NCI-H774 (cell line): Measurements from ENCODE around the gene HBEGF.

Source experiments
- DNase-seq: peaks from one replicate; lab custom pipeline; 2025; lab: John Stamatoyannopoulos, UW

The HBEGF gene

DNA sequence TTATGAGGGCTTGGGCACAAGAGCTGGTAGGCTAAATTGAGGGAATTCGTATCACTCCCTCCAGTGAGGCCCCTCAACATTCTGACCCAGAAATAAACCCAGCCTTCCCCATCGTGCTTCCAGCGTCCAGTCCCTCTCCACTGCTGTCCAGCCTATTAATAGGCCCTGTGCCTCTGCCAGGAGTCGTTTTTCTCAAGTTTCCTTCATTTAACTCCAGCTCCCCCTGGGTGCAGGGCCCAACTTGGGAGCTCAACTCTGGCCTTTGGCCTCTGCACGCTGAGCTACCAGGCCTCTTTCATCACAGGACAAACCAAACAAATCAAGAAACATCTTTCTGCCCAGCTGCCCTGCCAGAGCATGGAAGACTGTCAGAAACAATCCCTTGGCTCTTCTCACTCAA, 10.0 kb downstream of the HBEGF start:
- no peak for DNase-seq

DNA sequence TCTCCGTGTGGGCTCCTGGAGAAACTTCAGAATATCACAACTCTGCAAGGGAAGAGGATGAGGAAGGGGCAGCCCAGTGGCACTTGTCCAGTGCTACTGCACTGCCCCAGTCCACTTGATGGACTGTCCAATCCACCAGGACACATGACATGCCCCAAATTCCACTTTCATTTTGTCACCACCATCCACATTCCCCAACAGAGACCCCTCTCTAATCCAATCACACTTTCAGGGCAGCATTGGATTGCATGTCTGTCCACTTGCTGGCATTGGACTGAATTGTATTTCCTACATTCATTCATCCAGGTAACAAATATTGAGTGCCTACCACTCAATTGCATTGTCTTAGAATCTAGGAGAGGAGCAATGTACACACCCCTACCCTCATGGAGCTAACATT, 14.8 kb downstream of the HBEGF start:
- DNase-seq = no peak

DNA sequence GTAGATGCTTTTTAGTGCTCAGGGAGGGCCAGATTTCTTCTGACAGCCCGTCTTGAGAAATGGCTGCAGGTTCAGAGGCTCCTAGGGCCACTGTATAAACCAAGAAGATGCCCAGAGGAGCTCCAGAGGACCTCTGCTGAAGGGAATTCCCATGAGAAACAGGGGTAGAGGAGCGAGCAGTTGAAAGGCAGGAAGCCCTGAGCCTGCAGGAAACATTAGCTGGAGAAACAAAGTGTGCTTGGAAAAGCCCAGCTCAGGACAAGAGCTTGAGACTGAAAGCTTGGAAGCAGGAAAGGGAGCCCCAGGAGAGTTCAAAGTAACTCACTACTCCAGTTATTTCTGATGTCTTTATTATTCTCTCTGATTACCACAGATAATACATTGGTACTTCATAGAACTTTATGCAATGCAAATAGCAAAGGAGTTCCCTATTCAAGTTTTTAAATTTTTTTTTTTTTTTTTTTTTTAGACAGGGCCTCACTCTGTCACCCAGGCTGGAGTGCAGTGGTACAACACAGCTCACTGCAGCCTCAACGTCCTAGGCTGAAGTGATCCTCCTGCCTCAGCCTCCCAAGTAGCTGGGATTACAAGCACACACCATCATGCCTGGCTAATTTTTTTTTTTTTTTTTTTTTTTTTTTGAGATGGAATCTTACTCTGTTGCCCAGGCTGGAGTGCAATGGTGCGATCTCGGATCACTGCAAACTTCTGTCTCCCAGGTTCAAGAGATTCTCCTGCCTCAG, 16.5 kb downstream of the HBEGF start:
- DNase-seq = no peak

DNA sequence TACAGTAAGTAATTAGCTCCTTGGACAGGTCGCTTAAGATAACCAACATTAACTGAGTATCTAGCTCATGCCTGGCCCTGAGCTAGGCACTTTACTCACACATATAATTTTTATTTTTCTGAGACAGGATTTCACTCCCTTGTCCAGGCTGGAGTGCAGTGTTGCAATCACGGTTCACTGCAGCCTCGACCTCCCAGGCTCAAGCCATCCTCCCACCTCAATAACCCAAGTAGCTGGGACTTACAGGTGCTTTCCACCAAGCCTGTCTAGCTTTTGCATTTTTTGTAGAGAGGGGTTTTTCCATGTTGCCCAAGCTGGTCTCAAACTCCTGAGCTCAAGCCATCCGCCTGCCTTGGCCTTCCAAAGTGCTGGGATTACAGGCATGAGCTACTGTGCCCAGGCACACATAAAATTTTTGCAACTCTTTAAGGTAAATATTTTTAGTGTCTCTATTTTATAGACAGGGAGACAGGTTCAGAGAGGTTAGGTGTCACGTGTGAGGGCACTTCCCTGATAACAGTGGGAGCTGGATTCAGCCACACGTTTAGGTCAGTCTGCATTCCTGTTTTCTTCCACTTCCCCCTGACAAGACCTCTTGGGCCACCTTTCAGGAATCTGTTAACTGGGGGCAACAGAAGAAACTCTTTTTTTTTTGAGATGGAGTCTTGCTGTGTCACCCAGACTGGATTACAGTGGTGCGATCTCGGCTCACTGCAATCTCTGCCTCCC, 18.2 kb downstream of the HBEGF start:
- DNase-seq = no peak

DNA sequence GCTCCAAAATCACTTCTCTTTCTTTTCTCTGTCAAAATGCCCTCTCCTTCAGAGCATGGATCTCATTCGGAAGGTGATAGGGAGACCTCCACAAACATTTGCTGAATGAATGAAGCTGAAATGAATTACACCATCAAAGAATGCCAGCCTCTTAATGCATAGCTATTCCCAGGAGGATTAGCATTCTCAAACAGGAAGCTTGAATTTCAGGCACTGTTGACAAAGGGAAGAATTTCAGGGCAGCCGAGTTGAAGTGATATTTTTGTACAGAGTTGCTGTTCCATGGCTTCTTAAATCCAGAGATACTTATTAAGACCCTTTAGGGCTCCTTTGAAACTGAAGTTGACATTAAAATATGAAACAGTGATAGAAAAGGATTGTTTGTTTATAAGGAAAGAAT, 18.8 kb downstream of the HBEGF start:
- no peak for DNase-seq

DNA sequence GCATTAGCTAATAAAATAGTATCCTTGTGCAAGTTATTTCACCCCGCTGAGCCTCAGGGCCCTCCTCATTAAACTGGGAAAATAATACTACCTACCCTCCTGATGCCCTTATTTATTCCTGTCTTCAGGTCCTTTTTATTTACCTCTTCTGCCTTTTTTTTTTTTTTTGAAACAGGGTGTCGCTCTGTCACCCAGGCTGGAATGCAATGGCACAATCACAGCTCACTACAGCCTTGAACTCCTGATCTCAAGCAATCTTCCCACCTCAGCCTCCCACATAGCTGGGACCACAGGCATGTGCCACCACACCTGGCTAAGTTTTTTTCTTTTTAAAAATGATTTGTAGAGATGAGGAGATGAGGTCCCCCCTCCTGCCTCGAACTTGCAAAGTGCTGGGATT, 20.9 kb downstream of the HBEGF start:
- DNase-seq = no peak

DNA sequence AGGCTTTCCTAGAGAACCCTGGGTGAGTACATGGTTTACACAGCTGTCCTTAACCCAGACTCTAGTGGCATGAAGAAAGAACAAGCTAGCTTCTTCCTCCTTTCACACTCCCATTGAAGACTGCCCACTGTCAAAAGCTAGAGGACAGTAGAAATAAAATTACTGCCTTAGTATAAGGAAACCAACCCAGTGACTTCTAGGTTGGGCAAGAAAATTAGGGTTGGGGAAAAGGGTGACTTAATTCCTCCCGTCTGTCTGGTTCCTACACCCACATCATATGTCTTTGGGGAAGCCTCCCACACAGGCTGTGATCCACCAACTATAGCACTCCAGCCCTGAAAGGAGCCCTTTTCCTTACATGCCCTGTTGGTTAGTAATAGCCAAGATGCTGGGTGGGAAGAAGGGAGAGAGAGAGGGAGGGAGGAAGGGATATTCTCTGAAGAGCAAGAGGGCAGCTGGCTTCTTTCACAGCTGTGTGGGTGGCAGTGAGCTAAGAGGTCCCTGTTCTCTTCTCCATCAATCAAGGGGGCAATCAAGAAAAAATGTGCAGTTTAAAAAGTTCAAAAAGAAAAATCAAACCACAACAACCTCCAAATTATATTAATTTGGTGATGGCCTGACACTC, 21.7 kb downstream of the HBEGF start:
- DNase-seq = no peak

DNA sequence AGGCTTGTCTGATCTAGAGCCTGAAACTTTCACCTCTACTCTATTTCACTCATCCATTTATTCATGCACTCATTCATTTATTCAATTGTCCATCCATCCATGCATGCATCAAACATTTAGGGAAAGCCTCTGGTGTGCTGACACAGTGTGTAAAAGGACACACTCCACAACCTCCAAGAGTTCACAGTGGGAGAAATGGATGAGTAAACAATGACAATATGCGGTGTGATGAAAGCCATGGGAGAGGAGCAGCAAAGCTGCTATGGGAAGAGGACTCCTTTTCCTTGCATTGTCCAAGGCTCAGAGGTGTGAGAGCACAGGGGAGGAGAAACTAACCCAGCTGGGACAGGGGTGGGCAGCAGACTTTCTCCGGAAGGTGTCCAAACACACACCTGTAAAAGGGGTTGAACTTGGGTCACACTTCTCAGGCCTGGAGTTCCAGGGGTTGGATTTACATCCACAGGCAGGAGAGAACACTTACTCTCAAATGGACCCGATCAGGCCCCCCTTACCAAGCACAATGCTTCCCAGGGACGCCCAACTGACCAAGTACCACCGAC, 22.3 kb downstream of the HBEGF start:
- no peak for DNase-seq

DNA sequence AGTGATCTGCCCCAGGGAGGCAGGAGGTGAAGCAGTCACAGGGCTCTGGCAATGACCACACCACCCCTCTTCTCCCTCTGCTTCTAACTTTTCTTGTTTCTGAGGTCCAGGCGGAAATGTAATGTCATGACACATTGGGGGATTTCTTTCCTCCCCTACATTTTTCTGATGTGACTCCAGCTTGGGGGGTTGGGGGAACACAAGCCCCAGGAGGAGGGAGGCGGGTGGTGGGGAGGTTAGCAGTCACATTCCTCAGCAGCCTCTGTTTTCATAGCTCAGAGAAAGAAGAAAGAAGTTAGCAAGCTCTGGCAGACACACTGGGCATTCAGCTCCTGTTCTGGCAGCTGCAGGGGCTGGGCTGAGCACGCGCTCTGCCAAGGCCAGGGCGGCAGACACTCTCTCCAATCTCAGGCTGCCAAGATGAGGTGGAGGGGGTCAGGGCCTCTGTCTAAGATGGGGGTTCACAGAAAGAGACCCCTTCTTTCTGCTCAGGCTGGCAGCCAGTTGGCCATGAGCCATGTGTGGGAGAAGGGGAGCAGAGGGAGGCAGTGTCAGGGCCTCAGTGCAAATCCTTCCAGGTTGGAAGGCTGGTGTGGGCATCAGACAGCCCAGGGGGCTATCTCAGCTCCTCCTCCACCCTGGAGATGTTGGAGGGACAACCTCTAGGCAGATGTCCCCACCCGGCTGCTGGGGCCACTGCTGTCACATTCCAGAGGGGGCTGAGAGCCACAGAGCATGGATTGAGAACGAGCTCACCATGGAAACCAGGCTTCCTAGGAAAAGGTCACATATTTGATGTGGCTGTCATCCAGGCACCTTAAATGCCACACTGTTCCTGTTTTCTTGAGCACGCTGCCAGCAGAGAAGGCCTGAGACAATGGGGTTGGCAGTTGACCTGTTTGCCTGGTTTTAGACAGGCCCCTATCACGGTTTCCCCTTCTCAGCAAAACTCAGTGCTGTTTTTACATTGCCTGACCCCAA, 23.4 kb downstream of the HBEGF start:
- DNase-seq = peak; percentile 9

DNA sequence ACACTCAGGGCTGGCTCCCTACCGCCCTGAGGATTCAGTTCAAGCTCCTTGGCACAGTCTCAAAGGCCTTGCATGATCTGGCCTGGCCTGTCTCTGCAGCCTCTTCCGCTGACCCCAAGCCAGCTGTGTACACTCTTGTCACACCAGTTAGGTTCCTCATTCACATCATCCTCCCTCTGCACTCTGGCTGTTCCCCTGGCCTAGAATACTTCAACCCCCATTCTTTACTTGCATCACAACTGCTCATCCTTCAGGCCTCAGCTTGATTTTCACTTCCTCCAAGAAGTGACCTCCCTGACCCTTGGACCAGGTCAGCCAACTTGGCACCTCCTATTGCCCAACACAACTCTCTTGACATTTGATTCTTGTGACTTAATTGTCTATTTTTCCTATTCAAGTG, 24.6 kb downstream of the HBEGF start:
- no peak for DNase-seq

DNA sequence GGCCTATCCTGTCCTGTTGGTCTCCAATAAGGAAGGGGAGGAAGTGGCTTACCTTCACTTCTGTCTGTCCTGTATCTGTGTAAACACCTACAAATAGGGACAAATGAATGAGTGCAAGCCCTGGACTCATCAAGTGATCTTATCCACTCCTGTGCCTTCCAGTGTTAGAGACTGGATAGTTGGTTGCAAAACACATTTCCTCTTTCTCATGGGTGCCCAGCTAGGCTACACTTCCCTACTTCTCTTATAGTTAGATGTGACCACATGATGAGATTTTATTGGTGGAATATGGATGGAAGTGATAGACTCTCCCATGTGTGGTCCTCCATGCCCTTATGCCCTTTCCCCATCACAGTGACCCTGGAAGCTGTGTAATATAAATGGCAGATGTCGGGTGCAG, 26.6 kb downstream of the HBEGF start:
- no peak for DNase-seq

DNA sequence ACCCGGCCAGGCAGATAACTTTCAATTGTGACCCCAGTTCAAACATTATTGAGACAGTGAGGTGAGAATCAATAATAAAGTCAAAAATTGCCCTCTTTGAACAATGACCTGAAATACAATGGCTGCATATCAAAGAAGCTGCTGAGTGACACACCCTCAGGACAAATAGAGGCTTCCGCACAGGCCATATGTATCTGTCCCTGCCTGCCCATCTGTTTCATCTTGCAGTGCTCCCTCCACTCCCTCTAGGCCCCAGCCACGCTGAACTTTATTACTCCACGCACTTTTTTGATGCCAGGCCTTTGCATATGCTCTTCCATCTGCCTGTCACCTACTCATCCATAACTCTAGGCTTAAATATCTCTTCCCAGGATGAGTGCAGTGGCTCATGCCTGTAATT, 27.6 kb downstream of the HBEGF start:
- no peak for DNase-seq

DNA sequence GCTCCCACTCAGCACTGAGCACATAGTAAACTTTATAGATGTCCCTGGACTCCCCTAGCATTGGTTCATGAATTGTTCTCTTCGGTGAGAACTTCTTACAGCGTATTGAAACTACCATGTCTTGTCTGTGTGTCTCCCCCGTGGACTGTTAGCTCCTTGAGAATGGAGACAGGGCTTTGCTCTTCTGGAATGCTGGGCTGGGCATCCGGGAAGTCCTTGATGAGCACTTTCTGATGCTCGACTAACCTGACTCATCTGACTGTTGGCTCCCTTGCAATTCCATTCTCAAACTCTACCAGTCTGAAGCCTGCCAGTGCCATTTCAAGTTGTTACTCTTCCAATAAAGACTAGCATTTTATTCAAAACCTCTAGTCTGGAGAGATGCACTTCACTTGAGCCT, 28.5 kb downstream of the HBEGF start:
- DNase-seq = no peak

DNA sequence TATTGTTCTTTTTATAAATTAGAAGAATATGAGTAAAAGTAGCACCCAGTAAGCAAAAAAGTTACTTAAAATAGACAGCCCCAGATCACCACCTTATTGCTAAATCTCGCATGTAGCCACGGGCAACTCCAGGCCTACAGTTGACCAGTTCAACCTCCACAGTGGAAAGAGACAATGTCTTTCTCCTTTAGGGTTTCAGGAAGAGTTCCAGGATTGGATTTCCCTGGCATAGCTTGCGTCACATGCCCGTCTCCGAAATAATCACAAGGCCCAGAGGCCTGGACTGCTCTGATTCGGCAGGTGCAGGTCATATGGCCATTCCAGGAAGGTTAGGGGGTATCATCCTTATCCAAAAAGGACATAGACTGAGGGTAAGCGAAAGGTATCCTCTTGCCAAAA, 33.6 kb downstream of the HBEGF start:
- no peak for DNase-seq

DNA sequence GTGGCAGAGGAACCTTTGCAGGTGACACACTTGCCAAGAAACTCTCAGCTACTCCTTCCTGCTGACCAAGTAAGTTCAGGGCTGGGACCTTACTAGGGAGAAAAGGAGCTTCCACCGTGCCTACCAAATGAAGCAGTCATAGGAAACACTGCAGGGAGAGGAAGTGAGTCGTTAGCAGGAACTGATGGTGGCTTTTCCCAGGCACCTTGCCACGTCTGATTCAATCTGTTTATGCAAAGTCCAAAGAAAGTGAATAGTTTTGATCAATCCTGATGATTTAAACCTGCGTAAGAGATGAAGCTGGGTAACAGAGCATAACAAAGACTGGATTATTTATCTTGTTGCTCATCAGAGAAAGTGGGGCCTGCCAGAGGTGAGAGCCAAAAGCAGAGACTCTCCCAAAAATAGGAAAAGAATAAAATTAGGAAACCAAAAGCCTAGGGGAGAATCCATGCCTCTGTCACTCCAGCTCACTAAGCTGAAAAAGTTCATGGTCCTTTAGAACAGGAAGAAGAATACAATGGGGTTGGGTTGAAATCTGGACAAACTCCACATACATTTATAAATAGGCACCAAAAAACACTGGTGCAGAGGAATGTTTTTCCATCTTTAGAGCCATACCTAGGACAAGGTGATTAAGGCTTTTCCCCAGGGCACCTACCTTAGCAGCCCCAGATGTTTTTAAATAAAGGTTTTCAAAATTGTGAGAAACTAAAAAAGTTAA, 34.2 kb downstream of the HBEGF start:
- DNase-seq = no peak

DNA sequence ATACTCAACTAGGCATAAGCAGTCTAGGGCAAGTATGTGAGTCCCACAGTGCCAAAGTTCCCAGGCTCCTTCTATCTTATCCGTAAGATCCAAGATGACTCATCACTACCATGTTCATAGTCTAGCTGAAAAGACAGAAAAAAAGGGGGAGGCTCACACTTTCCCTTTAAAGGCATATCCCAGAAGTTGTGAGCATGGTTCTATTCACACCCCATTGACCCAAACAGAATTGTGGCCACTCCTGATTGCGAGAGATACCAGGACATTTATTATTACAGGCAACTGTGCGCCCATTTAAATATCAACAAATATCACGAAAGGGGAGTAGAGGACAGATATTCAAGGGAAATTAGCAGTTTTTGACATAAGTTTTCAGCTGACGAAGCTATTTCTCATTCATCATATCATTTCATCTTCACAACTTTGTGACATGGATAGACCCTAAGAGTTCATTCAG, 35.4 kb downstream of the HBEGF start:
- DNase-seq = no peak

DNA sequence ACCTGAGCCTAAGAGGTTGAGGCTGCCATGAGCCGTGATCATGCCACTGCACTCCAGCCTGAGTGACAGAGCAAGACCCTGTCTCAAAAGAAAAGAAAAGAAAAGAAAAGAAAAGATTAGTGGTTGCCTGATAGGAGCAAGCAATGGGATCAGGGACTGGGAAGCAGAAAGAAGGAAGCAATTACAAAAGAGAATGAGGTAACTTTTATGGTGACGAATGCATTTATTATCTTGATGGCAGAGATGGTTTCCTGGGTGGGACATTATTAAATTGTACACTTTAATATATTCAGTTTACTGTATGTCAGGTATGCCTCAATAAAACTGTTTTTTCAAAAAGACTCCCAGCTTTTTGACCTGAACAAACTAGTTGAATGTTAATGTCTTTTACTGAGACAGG, 36.0 kb downstream of the HBEGF start:
- no peak for DNase-seq

DNA sequence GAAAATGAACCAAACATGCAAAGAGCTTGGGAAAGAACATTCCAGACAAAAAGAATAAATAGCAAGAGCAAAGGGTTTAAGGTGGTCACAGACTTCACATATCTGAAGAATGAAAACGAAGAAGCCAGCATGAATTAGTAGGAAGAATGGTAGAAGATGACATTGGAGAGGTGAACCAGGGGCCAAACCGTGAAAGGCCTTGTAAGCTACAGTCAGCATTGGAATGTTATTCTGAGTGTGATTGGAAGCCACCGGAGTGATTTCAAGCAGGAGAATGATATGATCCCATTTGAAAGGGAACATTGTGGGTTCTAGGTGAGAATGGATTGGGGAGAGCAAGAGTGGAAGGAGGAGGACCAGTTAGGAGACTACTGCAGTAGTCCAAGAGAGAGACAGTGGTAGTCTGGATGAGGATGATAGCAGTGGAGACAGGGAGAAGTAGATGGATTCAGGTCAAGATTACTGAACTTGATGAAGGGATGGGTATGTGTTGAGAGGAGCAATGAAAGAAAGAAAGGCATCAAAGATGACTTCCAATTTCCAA, 36.6 kb downstream of the HBEGF start:
- DNase-seq = no peak

DNA sequence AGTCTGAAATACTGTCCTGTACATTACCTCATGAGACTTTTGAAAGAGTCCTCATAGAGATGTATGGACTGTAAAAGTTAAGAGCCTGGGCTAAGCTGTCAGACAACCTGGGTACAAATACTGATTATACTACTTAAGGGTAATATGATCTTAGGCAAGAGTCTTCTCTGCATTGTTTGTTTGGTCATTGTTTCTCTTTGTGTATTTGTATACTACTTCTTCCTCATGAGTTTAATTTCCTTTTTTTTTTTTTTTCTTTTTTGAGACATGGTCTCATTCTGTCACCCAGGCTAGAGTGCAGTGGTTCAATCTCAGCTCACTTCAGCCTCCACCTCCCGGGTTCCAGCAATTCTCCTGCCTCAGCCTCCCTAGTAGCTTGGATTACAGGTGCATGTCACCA, 40.9 kb downstream of the HBEGF start:
- no peak for DNase-seq

DNA sequence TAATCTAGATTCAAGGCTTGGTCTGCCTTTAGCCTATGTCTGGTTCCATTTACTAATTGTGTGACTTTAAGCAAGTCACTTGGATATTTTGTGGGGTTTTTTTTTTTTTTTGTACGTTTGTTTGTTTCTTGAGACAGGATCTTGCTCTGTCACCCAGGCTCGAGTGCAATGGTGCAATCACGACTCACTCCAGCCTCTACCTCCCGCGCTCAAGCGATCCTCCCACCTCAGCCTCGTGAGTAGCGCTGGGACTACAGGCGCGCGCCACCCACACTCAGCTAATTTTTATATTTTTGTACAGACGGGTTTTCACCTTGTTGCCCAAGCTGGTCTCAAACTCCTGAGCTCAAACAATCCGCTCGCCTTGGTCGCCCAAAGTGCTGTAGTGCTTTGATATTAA, 42.4 kb downstream of the HBEGF start:
- DNase-seq = no peak
